GM12874 (cell line): ENCODE results near the gene ANGEL1.

Experiments
- CTCF ChIP-seq: IDR thresholded peaks from 2 replicates; pipeline ENCODE4 v1.5.1; 2011; ENCODE audit warnings: low read depth, mild to moderate bottlenecking, control low read depth, low read length, moderate library complexity; ENCODE audit not compliant: insufficient read depth

The ANGEL1 gene

GRCh38 chr14:76829650-76830421, 17.2 kb upstream of the ANGEL1 start:
- TF ChIP-seq CTCF: no peak

GRCh38 chr14:76829013-76829365, 16.3 kb upstream of the ANGEL1 start:
- no peak for TF ChIP-seq CTCF

- TF ChIP-seq CTCF: no peak
Measured at GRCh38 chr14:76828339-76829012, 15.8 kb upstream of the ANGEL1 start.

GRCh38 chr14:76827696-76828296, 15.1 kb upstream of the ANGEL1 start:
- TF ChIP-seq CTCF: no peak

- no peak for TF ChIP-seq CTCF
Measured at GRCh38 chr14:76826122-76826521, 13.4 kb upstream of the ANGEL1 start, which contains the start of gene LRRC74A. TSS of gene LRRC74A (plus strand) at chr14:76826408. CDS start at chr14:76826698, 290 bp downstream.

- no peak for TF ChIP-seq CTCF
Measured at GRCh38 chr14:76820700-76821099, 8.0 kb upstream of the ANGEL1 start.
